SU-DHL-6 (cell line): ENCODE data around the gene PASK.

ENCODE experiments used
- CTCF ChIP-seq: fragments of 200-600 bp; sonication (generic); IDR thresholded peaks from one replicate; pipeline ENCODE4 v1.5.1; 2017; ENCODE audit warnings: antibody characterized with exemption, mild to moderate bottlenecking, low read length, moderate library complexity; ENCODE audit not compliant: insufficient read depth, poor library complexity, severe bottlenecking
- EZH2phosphoT487 ChIP-seq: fragments of 200-600 bp; sonication (generic), shearing (Covaris generic); conservative IDR thresholded peaks from 2 replicates; pipeline ENCODE4 v1.6.1; 2018; ENCODE audit warnings: mild to moderate bottlenecking, antibody characterized with exemption, low read length, moderate library complexity, mixed read lengths

- TF ChIP-seq CTCF (no peak), EZH2phosphoT487 (no peak)
Measured at GRCh38 chr2:241064008-241064801, 85.1 kb downstream of the PASK start.
